ENCODE measurements around the gene UGT1A10.
"Not testable (repeated sequence)": the region's sequence is repeated elsewhere in the genome, so short reads cannot be mapped to it uniquely, and the experiment has no call there.

UGT1A10 gene

DNA sequence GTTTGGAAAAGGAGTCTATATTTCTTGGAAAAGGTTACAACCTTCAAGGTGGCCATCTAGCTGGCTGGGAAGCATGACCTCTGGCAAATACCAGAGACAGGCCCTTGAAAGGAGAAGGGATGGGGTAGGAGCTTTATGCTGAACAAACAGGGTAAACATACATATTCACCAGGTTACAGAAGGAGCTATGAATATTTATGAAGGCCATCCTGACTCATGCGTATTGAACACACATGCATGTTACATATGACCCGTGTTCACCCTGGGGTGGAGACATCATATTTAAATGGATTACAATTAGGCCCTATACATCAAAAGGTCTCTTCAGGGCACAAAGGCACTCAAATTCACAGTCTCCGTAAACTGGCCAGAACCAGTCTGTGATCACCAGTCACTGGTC is 19.7 kb downstream of the UGT1A10 start:
- not testable (repeated sequence) for DNase-seq (ENCODE audit: low read depth)

DNA sequence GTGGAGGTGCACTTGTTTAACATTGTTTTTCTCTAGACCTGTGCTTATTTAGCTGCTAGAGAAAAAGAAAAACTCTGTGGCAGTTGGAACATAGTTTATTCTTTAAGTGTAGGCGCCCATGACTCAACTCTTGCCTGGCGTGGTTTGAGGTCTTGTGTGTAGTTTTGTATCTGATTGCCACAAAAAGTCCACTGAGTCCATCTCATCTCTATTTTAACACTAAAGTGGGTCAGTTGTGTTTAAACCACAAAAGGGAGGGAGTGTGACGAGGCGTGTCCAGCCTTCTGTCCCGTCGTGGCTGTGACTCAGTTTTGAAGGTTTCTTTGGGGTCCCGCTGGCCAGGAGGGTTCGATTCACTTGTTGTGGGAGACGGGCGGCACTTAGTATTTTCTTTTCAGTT is 20.2 kb downstream of the UGT1A10 start:
- DNase-seq (ENCODE audit: low read depth): no peak

DNA sequence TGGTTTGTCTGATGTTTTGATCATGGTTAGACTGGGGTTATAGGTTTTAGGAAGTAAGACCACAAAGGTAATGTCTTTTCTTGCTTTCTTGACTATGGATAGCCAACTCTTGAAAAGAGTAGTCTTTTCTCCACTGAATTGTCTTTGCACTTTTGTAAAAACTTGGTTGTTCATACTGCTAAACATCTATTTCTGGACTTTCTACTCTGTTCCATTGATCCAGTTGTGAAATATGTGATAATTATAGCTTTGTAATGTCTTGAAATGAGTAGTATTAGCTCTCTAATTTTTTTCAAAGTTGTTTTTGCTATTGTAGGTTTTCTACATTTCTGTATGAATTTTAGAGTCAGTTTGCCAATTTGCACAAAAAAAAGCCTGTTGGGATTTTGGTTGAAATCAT is 22.4 kb downstream of the UGT1A10 start:
- DNase-seq (ENCODE audit: low read depth): no peak

DNA sequence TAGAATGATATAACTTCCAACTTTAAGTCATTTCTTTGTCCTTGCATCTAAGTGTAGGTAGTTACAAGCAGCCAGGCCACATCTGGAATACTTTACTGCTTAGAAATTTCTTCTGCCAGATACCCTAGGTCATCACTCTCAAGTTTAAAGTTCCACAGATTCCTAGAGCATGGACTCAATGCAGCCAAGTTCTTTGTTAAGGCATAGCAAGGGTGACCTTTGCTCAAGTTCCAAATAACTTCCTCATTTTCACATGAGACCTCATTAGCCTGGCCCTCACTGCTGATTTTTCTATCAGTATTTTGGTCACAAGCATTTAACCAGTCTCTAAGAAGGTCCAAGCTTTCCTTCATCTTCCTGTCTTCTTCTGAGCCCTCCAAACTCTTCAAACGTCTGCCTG is 27.7 kb downstream of the UGT1A10 start:
- no peak for DNase-seq (ENCODE audit: low read depth)

DNA sequence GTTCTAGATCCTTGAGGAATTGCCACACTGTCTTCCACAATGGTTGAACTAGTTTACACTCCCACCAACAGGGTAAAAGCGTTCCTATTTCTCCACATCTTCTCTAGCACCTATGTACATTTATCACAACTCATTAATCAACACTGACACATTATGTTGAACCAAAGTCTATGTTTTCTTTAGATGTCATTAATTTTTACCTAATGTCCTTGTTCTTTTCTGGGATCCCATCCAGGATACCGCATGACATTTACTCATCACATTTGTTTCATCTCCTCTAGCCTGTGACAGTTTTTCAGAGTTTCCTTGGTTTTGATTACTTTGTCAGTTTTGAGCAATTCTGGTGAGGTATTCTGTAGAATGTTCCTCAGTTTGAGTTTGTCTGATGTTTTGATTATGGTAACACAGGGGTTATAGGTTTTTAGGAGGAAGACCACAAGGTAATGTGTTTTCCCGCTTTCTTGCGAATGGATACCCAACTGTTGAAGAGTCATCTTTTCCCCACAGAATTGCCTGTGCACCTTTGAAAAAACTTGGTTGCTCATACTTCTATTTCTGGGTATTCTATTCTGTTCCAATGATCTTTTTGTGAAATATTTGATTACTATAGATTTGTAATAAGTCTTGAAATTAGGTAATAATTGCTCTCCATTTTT is 32.5 kb downstream of the UGT1A10 start:
- no peak for DNase-seq (ENCODE audit: low read depth)

DNA sequence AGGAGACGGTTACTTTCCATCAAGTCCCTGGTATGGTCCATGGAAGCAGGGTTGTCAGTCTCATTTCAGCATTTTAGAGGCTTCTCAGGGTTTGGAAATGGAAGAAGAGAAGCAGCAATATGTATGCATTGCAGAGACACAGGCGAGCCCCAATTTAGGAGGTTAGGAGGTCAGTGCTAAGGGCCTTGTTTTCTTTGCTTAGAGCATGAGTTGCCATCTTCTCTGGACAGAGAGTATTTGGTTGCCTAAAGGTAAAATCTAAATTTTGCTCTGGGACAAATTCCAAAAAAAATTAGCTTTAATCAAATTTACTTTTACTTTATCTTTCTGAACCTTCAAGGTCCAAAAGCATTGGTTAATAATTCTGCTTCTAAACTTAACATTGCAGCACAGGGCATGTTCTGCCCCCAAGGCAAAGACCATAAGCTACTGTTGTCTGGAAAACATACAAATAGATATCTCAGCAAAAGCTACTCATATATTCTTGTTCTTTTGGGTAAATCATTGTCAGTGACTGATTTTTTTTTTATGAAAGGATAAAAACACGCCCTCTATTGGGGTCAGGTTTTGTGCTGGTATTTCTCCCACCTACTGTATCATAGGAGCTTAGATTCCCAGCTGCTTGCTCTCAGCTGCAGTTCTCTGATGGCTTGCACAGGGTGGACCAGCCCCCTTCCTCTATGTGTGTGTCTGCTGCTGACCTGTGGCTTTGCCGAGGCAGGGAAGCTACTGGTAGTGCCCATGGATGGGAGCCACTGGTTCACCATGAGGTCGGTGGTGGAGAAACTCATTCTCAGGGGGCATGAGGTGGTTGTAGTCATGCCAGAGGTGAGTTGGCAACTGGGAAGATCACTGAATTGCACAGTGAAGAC is 35.3 kb downstream of the UGT1A10 start, which contains the start of gene UGT1A9:
TSS of gene UGT1A9 (plus strand) at position 609 of the 872 bp plus-strand sequence. CDS start at position 646, 37 bp downstream.
- no peak for DNase-seq (ENCODE audit: low read depth)

DNA sequence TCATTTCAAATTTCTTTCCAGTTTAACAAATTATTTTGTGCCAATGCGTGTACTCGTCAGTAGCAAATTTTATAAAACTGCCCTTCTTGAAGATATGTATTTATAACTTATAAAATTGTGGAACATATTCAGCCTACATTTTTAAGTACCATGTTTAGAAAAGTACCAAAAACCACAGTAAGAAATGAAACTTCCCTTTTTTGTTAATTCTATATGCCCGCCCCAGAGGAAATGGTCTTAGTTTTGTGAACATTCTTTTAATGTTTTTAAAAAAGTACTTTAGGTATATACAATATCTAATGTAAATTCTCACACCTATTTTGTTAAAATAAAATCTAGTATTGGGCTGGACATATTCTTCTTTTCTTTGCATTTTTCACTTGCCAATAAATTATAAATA is 36.6 kb downstream of the UGT1A10 start:
- DNase-seq (ENCODE audit: low read depth): no peak

DNA sequence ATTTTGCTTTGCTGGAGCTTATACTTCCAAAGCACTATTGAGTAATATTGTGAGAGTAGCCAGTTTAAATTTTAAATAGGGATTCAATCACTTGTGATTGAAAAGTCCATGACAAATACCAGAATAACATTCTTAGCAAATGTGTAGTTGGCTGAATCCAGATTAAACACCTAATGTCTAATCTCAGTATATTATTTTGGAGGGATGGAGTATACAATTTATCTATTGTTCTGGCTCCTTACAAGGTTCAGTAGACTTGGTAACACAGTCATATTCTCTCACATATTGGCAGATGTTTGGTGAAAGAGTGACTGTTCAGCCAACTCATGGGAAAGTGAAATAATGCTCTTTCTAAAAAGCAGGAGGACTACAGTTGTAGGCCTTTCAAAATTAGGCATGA is 37.6 kb downstream of the UGT1A10 start:
- no peak for DNase-seq (ENCODE audit: low read depth)

DNA sequence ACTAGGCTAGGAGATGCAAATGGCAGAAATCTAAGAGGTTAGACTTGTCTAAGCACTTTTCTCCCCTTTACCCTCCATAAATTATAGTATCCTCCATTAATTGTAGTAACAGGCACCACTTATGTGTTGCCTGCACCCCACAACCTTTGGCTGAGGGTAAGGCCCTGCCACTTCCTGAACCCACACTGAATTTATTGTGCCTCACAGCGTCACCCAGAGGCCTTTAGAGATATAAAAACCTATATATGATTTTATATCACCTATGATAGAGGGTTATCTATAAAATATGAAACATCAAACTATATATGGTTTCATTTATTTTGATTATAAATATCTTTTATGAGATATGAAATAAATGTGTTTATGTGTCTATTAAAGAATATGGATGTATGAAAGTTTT is 38.1 kb downstream of the UGT1A10 start:
- no peak for DNase-seq (ENCODE audit: low read depth)

DNA sequence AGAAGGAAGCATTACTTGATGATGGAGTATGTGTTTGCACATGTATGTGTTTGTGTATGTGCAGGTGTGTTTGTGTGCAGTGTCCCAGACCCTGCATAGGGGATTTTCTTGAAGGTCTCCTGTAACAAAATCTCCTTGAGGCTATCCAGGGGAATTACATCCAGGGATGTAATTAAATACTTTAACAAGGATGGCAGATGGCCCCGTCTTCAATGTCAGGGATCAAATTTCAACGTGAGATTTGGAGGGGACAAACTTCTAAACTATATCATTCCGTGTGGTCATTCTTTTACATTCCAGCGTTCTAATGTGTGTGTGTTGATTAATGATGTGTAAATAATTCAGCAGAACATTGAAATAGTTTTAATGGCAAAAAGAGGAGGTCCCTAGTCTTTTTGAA is 38.7 kb downstream of the UGT1A10 start:
- DNase-seq (ENCODE audit: low read depth): no peak

DNA sequence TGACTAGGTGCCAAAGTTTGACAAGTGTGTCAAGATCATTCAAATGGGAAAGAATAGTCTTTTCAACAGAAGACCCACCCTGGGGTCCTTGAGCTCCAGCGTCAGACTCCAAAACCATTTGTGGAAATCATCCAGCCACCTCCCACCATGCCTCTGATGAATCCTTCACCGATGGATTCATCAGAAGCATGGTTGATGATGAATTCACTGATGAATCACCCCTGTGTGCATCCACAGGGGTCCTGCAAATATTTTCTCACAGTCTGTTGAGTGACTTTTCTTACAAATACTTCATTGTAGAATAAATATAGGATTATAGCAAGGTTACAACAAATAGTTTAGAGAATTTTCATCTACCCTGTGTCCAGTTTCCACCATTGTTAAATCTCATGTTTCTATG is 39.8 kb downstream of the UGT1A10 start:
- no peak for DNase-seq (ENCODE audit: low read depth)

DNA sequence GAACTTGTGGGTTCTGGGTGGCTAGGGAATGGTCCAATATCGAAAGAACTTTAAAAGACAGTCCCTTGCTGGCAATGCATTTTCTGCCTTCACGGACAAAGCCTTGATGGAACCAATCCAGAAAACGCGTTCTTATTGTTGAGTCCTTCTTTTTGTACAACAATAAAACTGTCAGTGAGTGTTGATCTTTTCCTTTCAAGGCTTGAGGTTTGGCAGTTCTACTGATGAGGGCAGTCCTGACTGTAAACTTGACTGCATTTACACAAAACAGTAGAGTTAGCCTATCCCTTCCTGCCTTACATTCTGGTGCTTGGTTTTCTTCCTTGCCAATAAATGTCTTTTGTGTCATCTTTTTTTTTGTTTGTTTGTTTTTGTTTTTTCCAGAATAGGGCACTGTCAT is 42.9 kb downstream of the UGT1A10 start:
- DNase-seq (ENCODE audit: low read depth): no peak

DNA sequence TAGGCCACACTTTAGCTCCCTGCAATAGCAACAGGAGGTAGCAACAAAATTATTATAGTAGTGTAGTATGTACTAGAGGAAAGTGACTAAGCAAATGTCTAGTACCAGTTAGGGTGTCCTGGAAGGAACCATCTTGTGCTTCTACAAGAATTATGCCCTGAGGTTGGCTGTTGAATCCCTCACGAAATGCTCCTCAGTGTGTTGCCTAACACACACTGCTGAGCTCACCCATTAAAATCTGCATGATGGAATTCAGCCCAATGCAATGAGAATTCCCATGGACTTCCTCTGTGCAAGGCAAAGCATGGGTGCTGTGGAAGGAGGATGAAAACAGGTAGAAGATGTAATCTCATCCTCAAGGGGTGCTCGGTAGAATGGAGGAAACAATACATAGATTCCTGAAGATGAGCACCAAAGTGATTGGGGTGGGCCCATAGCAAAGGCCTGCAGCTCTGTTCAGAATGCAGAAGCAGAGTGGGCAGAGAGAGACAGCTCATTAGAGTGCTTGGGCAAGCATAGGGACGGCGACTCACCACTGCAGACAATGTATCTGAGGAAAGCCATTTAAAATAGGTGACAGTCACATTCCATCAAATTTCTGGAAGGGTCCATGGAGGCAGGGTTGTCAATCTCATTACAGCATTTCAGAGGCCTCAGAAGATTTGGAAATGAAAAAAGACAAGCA is 44.3 kb downstream of the UGT1A10 start:
- no peak for DNase-seq (ENCODE audit: low read depth)

DNA sequence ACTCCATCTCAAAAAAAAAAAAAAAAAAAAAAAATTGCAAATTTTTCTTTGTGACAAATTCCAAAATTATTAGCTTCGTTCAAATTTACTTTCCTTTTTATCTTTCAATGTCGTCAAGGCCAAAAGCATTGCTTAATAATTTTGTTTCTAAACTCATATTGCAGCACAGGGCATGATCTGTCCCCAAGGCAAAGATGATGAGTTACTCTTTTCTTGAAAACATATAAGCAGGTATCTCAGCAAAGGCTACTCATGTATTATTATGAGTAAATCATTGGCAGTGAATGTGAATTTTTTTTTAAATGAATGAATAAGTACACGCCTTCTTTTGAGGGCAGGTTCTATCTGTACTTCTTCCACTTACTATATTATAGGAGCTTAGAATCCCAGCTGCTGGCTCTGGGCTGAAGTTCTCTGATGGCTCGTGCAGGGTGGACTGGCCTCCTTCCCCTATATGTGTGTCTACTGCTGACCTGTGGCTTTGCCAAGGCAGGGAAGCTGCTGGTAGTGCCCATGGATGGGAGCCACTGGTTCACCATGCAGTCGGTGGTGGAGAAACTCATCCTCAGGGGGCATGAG is 45.4 kb downstream of the UGT1A10 start, which contains the start of gene UGT1A7:
TSS of gene UGT1A7 (plus strand) at position 381 of the 579 bp plus-strand sequence. CDS start at position 418, 37 bp downstream.
- no peak for DNase-seq (ENCODE audit: low read depth)

DNA sequence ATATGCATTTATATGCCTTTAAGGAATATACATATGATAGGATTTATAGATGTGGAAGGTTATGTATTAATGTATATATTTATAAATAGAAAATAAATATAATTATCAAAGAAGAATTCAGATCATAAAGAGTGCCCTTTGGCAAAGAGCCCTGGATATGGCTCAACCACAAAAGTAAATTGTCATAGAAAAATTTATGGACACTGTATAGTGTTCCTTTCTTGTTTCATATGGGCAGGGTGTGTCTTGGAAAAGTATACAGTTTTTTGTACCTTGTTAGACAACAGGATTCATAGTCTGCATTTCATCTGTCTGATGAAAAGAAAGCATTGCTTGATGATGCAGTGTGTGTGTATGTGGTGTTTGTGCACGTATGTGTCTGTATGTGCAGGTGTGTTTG is 48.4 kb downstream of the UGT1A10 start:
- DNase-seq (ENCODE audit: low read depth): no peak

DNA sequence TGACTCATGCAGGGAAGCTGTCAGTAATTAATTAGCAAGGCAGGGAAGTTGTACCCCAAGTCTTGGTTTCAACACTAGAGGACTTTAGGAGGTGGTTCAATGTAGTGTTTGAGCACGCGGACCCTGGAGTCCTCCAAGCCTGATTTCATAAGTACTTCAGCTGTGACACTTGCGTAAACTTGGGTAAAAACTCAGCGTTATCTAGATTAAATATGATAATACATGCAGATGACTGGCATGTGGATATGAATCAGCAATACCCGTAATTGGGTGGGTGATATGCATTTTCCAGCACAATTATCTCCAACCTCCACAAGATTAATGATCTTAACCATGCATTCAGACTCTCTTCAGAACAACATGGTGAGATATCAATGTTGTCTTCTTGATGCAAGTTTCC is 50.7 kb downstream of the UGT1A10 start:
- no peak for DNase-seq (ENCODE audit: low read depth)

DNA sequence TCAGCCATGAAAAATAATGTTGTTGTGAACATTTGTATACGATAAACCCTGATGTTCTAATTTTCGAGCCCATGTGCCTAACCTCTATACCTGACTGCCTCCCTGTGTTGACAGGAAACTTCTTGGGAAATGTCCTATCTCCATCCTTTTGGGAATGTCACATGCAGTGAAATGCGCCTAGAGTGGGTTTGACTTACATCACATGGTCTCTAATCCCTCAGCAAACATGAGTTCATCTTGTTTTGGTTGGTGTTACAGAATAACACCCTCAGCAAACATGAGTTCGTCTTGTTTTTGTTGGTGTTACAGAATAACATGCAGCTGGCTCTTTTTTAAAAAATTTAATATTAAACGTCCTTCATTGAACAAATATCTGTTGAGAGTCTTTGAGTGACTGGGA is 52.1 kb downstream of the UGT1A10 start:
- DNase-seq (ENCODE audit: low read depth): no peak

DNA sequence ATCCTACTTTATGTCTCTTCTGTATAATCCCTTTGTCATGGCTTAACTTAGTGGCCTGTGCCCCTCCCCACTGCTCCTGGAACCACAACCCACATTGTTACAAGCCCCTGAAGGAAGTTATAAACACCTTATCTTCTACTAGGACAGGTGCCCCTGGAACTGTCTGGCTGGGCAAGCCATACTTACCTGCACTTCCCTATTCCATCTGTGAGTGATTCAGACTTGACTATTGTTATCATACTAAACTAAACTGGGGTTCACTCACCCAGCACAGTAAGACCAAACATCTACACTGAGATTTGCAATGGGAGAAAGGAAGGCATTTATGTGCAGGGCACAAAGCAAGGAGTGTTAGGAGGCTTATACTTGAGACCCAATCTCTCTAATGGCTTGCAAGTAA is 52.8 kb downstream of the UGT1A10 start:
- DNase-seq (ENCODE audit: low read depth): no peak

DNA sequence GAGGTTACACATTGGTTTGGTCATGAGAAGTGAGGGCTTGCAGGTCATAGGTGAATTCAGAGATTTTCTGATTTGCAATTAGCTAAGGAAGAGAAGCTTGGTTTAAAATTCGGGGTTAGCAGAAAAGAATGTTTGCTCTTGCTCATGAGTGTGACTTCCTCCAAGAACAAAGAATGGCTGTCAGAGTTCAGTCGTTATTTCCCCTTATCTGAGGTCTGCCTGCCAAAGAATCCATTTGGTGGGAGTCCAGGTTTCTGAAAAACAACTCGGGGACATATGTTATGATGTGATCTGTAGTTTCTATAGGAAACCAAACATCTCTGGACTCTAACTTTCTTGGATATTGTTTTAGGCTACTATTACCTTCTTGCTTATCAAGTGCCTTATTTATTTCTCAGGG is 53.3 kb downstream of the UGT1A10 start:
- no peak for DNase-seq (ENCODE audit: low read depth)

DNA sequence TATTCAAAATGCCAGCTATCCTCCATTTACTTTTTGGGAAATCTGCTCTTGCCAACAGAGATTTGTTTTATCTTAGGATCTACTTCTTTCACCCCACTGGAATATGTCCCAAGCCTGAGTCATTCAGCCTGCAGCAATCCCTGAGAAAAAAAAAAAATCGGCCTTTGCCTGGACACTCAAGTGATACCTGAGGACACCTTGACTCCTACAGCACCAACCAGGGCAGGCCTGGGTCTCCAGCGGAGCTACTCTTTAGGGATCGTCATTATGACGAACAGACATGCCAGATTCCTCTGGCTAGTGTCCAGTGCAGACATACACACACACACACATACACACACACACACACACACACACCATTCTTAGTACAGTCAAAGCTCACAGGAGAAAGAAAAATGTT is 54.2 kb downstream of the UGT1A10 start:
- DNase-seq (ENCODE audit: low read depth): no peak

DNA sequence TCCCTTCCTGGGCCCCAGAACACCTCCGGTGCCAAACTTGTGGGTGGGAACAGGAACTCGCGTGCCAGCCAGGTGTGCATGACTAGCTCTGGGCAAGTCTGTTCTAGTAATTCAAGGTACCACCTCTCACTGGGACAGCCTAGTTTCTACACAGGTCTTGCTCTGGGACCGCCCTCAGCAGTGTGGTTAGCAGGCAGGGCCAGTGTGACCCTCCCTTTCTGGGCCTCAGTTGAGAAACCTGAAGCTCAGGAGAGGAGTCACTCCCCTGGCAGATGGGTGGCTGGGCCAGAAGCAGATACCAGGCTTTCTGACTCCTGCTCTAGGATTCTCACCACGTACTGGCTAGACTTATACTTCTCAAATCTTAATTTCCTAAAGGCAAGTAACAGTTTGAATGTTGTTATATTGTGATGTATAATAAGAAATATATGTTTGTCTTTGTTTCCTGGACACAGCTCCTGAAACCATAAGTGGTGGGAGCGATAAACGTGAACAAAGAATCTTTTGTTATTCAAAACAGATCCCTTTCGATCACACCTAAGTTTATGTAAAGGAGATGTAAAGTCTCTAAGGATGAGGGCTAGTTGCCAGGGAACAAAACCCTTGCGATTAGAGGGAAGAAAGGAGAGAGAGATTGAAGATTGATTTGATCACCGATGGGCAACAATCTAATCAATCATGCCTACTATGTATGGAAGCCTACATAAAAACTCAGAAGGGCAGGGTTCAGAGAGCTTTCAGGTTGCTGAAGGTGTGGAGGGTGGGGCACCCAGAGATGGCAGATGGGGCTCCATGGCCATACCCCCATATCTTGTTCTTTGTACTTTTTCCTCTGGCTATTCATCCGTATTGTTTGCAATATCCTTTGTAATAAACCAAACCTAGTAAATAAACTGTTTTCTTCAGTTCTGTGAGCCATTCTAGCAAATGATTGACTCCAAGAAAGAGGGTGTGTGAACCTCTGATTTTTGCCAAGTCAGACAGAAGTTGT is 55.5 kb downstream of the UGT1A10 start:
- no peak for DNase-seq (ENCODE audit: low read depth)
